GM18505 (cell line): Measurements from ENCODE around the gene SIVA1.
"Not testable (repeated sequence)": the region's sequence is repeated elsewhere in the genome, so short reads cannot be mapped to it uniquely, and the experiment has no call there.

ENCODE experiments used
- ATAC-seq: cut with Tn5 transposase; IDR thresholded peaks from one replicate; pipeline ENCODE4 v1.9.1; 2021; ENCODE audit not compliant: unreplicated experiment
- POLR2A ChIP-seq: IDR thresholded peaks from 4 replicates; pipeline ENCODE4 v1.6.1; 2011; ENCODE audit warnings: borderline replicate concordance; ENCODE audit not compliant: insufficient read depth, insufficient read length; ENCODE audit errors: extremely low read depth

Gene SIVA1

DNA sequence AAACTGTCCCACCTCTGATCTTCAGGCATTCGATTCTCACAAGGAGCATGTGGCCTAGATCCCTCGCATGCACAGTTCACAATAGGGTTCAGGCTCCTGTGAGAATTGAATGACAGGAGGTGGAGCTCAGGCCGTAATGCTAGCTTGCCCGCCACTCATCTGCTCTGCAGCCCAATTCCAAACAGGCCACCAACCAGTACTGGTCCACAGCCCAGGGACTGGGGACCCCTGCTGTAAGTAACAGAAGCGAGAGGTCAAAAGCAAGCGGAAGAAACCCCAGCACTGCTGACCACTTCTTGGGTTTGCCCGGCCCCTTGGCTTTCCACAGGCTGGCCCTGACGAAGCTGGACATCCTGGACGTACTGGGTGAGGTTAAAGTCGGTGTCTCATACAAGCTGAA, 8.5 kb upstream of the SIVA1 start:
- no peak for TF ChIP-seq POLR2A
- no peak for ATAC-seq

GRCh38 chr14:104745431-104745830, 7.5 kb upstream of the SIVA1 start:
- ATAC-seq: no peak
- TF ChIP-seq POLR2A: no peak

- no peak for ATAC-seq
- TF ChIP-seq POLR2A: no peak
Measured at GRCh38 chr14:104746071-104746545, 6.8 kb upstream of the SIVA1 start.

DNA sequence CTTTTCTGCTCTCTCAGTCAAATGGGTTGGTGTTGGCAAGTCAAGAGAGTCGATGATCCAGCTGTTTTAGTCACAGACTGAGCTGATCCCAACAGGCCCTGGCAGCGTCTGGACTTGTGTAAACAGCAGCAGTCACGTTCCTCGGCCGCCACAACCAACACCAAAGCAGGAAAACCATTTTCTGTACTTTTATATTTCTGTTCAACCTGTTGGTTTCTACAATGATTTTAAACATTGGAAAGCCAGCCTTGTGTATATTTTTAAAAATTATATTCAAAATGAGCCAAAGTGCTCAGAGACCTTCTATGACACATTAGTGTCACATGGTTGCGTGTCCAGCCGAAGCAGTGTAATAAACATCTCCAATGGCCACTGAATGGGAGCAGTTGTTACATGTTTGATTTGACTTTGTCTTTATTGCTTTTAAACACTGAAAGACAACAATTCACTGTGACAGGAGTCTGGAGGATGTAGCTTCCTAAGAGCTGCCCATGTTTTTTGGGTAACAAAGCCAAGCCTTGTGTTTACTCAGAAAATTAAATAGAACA, 5.9 kb upstream of the SIVA1 start:
- ATAC-seq: no peak
- no peak for TF ChIP-seq POLR2A

DNA sequence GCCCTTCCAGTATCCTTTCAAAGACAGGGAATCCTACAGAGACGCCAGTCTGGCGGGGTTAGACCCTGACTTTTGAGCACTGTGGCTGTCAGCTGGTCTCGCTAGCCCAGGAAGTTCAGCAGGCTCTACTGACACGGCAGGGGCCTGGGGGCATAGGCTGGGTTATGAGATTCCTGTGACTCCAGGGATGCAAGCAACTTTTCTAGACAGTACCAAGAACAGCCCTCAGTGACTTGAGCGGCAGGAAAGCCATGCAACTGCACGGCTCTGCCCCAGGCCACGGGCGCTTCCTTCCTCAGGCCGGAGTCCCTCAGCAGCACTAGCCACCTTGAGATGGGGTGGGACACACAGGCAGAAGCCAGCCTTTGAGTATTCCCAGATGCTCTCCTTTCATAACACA, 5.1 kb upstream of the SIVA1 start:
- ATAC-seq: no peak
- TF ChIP-seq POLR2A: no peak

GRCh38 chr14:104749111-104749649, 3.8 kb upstream of the SIVA1 start:
- no peak for ATAC-seq
- TF ChIP-seq POLR2A: no peak

DNA sequence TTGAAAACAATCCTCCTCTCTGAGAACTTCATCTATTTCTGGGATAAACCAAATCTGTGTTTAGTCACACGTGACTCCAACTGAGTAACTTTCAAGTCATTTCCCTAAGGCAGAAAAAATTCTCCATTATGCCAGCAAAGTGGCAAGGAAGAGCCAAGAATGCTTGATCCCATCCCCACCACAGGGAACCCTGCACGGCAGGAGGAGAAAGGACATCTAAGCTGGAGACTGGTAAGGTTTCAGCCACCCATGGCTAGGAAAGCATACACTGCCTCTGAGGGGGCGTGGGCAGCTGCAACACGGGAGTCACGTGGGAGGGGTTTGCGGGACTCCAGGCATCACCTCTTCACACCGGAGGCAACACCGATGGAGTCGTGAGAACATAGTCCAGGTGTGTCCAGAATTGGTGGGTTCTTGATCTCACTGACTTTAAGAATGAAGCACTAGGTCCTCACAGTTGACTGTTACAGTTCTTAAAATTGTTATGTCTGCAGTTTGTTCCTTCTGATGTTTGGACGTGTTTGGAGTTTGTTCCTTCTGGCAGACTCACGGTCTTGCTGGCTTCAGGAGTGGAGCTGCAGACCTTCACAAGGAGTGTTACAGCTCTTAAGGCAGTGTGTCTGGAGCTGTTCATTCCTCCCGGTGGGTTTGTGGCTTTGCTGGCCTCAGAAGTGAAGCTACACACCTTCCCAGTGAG, 2.7 kb upstream of the SIVA1 start:
- no peak for TF ChIP-seq POLR2A
- ATAC-seq: no peak

DNA sequence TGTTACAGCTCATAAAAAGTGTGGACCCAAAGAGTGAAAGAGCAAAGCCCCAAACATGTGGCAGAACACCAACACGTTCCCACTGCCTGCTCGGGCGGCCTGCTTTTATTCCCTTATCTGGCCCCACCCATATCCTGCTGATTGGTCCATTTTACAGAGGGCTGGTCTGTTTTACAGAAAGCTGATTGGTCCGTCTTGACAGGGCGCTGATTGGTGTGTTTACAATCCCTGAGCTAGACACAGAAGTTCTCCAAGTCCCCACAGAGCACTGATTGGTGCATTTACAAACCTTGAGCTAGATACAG, 2.2 kb upstream of the SIVA1 start:
- not testable (repeated sequence) for ATAC-seq

DNA sequence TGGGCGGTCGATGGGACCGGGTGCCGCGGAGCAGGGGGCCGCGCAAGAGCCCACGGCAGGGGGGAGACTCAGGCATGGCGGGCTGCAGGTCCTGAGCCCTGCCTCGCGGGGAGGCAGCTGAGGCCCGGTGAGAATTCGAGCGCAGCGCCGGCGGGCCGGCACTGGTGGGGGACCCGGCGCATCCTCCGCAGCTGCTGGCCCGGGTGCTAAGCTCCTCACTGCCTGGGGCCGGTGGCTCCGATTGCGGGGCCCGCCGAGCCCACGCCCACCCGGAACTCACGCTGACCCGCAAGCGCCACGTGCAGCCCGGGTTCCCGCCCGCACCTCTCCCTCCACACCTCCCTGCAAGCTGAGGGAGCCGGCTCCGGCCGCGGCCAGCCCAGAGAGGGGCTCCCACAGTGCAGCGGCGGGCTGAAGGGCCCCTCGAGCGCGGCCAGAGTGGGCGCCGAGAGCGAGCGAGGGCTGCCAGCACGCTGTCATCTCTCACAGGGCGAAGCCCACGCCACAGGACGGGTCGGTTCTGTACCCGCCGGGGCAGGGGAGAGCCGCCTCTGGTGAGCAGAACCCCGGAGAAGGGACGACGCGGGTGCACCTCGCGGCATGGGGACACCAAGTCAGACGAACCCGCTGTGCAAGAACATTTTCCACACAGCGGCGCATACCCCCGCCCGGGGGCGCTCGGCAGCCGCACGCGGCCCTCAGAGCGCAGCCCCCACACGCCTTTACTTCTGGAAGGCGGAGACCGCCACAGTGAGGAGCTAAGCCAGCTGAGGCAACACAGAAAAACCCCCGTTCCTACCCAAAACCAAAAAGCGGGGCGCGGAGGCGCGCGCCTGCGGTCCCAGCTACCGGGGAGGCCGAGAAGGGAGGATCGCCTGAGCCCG, 1.2 kb upstream of the SIVA1 start:
- no peak for ATAC-seq
- TF ChIP-seq POLR2A: no peak

- no peak for ATAC-seq
Measured at GRCh38 chr14:104752423-104752734, 568 bp upstream of the SIVA1 start.

GRCh38 chr14:104753528-104754212, 723 bp downstream of the SIVA1 start:
- no peak for ATAC-seq
- TF ChIP-seq POLR2A: no peak

More at GRCh38 chr14:104752423-104752734, 568 bp upstream of the SIVA1 start:
- TF ChIP-seq POLR2A: peak; percentile 47

GRCh38 chr14:104754213-104754851, 1.4 kb downstream of the SIVA1 start:
- no peak for TF ChIP-seq POLR2A
- no peak for ATAC-seq

- no peak for ATAC-seq
- TF ChIP-seq POLR2A: no peak
Measured at GRCh38 chr14:104755621-104756020, 2.7 kb downstream of the SIVA1 start.
